G401.6 (cell line): Measurements from ENCODE around the gene OR8G5.
"Not testable (repeated sequence)": the region's sequence is repeated elsewhere in the genome, so short reads cannot be mapped to it uniquely, and the experiment has no call there.

ENCODE experiments used
- FAIRE-seq: peaks from 2 replicates; lab custom pipeline; 2012; peaks lifted over from hg19 to GRCh38; lab: Jason Lieb, UNC

The OR8G5 gene, protein sequence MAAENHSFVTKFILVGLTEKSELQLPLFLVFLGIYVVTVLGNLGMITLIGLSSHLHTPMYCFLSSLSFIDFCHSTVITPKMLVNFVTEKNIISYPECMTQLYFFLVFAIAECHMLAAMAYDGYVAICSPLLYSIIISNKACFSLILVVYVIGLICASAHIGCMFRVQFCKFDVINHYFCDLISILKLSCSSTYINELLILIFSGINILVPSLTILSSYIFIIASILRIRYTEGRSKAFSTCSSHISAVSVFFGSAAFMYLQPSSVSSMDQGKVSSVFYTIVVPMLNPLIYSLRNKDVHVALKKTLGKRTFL

GRCh38 chr11:124256076-124256475 is at the start of gene OR8G5:
Gene OR8G5 (plus strand): TSS chr11:124256376. CDS start chr11:124264932, 8,556 bp downstream.
- FAIRE-seq = no peak

DNA sequence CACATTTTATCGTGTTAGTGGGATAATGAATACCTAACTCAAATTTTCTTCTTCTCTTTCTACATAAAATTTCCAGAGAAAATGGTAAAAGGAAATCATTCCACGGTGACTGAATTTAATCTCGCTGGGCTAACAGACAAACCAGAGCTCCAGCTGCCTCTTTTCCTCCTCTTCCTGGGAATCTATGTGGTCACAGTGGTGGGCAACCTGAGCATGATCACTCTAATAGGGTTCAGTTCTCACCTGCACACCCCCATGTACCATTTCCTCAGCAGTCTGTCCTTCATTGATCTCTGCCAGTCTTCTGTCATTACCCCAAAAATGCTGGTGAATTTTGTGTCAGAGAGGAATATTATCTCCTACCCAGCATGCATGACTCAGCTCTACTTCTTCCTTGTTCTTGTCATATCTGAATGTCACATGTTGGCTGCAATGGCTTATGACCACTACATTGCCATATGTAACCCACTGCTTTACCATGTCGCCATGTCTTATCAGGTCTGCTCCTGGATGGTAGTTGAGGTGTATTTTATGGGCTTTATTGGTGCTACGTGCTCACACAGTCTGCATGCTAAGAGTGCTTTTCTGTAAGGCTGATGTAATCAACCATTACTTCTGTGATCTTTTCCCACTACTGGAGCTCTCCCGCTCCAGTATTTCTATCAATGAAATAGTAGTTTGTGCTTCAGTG is 48.9 kb upstream of the OR8G5 start:
- no peak for FAIRE-seq

DNA sequence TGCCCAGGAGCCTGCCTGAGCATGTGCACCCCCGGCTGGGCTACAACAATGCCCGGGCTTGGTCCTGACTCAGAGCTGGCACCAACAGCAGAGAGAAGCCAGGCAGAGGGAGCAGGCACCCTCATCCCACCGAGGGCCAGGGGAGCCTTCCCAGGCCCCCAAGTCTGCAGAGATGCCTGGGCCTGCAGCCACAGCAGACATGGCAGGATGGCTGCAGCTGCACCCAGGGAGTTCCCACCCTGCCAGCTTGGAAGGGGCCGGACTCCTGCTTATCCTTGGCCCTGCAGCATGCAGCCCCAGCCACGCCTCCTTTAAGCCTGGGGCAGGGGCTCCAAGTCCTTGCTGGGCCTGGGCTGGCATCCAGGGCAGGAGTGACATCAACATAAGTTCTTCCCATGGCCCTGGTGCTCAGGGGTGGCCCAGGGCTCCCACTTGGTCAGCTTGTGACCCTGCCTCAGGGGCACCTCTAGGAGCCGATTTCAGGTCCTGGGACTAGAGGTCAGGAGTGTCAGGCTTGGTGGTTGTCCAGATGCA is 46.3 kb upstream of the OR8G5 start:
- no peak for FAIRE-seq

GRCh38 chr11:124210421-124210820 is 45.8 kb upstream of the OR8G5 start:
- FAIRE-seq = no peak

DNA sequence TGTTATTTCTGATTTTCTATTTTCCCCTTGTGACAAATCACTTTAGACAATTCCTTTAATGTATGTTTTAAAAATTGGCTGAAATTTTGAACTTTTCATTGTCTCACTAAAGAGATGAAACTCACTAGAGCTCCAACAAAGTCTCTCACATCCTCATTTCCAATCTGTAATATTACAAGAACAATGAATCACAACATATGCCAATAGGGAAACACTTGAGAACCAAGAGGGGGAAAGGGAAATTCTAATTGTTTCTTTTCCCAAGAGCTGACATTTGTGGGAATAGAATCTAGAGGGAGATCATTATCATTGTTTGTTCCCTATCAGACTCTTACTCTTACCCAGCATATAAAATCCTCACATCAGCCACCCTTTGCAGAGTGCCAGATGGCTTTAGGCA is 44.9 kb upstream of the OR8G5 start:
- no peak for FAIRE-seq

DNA sequence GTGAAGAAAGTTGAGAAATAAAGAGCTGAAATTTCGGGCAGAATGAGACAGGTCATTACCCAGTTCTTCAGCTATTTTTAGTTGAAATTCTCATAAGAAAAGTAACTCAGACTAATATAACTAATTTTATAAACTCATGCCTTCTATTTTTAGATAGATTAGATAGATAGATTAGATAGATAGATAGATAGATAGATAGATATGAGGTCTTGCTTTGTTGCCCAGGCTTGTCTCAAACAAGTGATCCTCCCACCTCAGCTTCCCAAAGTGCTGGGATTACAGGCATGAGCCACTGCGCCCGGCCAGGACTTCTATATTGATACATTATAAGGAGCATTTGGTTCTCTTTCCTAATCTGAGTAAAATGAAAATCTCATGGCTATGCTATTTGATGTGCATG is 42.1 kb upstream of the OR8G5 start:
- FAIRE-seq = no peak

GRCh38 chr11:124219126-124219525 is 37.0 kb upstream of the OR8G5 start:
- no peak for FAIRE-seq

DNA sequence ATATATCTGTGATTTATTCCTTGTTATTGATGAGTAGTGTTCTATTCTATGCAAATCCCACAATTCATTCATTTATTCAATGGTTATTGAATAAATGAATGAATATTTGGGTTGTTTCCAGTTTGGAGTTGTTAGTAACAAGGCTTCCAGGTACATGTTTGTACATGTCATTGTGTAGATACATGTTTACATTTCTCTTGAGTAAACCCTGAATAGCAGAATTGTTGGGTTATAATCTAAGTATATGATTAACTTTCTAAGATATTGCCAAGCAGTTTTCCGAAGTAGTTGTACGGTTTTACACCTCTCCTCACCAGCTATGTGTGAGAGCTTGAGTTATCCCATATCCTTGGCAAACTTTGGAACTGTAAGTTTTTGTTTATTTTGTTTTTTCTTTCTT is 33.8 kb upstream of the OR8G5 start:
- FAIRE-seq = no peak

- not testable (repeated sequence) for FAIRE-seq
Observed at GRCh38 chr11:124224618-124225423, 31.4 kb upstream of the OR8G5 start.

GRCh38 chr11:124225471-124225870 is 30.7 kb upstream of the OR8G5 start:
- no peak for FAIRE-seq

- FAIRE-seq = no peak
Observed at GRCh38 chr11:124233376-124233775, 22.8 kb upstream of the OR8G5 start.

DNA sequence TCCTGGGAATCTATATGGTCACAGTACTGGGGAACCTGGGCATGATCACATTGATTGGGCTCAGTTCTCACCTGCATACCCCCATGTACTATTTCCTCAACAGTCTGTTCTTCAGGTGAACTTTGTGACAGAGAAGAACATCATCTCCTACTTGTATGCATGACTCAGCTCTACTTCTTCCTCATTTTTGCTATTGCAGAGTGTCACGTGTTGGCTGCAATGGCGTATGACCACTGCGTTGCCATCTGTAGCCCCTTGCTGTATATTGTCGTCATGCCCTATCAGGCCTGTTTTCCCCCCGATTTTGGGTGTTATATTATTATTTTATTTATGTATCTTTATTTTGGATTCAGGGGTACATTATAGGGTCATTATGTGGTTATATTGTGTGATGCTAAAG is 17.7 kb upstream of the OR8G5 start:
- FAIRE-seq = no peak

DNA sequence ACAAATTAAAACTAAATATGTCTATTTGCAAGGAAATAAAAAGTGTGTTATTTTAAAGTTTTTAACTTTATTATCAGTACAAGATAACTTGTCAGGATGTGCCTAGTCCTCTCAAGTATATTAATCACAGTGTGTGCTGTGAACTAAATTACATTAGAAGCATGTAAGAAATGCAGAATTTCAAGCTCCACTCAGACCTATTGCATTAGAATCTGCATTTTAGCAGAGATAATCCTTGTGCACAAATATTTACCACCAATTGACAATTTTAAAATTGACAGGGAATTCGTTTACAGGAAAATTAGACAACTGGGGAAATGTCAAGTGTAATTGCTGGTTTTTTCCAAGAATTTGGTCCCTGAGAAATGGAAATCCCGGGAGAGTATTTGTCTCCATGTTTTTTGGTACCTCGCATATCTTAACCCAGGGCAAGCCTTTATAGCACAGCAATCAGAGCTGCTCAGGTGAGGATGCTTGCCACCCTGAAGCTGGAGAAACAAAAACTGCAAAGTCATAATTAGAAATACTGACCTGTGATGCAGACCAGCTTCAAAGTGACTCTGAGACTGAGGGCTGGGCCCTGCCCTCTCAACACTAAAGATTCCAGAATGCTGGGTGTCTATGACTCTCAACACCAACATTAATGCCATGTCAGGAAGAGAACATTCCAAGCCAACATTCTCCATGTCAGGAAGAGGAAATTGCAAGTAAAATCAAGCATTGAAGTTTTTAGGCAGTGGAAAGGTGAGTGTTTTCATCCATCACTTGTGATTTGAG is 15.4 kb upstream of the OR8G5 start, which contains the start of gene OR8G1:
TSS of gene OR8G1 (plus strand) at position 475 of the 777 bp plus-strand sequence. CDS start 8,581 bp downstream, outside the sequence.
- no peak for FAIRE-seq

DNA sequence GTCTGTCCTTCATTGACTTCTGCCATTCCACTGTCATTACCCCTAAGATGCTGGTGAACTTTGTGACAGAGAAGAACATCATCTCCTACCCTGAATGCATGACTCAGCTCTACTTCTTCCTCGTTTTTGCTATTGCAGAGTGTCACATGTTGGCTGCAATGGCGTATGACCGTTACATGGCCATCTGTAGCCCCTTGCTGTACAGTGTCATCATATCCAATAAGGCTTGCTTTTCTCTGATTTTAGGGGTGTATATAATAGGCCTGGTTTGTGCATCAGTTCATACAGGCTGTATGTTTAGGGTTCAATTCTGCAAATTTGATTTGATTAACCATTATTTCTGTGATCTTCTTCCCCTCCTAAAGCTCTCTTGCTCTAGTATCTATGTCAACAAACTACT is 6.3 kb upstream of the OR8G5 start:
- not testable (repeated sequence) for FAIRE-seq

- not testable (repeated sequence) for FAIRE-seq
Observed at GRCh38 chr11:124265041-124265440, 8.9 kb downstream of the OR8G5 start.

GRCh38 chr11:124270886-124271285 is 14.7 kb downstream of the OR8G5 start:
- FAIRE-seq = not testable (repeated sequence)

- FAIRE-seq = no peak
Observed at GRCh38 chr11:124274000-124274399, 17.8 kb downstream of the OR8G5 start.

GRCh38 chr11:124276081-124276480 is 19.9 kb downstream of the OR8G5 start:
- no peak for FAIRE-seq

GRCh38 chr11:124277207-124277606 is 21.0 kb downstream of the OR8G5 start:
- no peak for FAIRE-seq

- FAIRE-seq = no peak
Observed at GRCh38 chr11:124277804-124278203, 21.6 kb downstream of the OR8G5 start.

DNA sequence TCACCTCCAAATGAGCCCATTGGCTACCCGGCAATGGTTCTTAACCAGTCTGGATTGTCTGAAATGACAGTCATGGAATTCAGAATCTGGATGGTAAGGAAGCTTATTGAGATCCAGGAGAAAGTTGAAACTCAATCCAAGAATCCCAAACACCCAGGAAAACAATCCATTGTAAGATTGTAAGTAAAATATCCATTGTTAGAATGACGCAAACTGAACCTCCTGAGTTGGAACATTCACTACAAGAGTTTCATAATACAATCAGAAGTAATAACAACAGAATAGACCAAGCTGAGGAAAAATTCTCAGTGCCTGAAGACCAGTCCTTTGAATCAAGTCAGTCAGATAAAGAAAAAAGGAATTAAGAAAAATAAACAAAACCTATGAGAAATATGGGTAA is 22.1 kb downstream of the OR8G5 start:
- FAIRE-seq = no peak
